ENCODE measurements around the gene PFDN2.
"Not testable (repeated sequence)": the region's sequence is repeated elsewhere in the genome, so short reads cannot be mapped to it uniquely, and the experiment has no call there.

PFDN2 gene

DNA sequence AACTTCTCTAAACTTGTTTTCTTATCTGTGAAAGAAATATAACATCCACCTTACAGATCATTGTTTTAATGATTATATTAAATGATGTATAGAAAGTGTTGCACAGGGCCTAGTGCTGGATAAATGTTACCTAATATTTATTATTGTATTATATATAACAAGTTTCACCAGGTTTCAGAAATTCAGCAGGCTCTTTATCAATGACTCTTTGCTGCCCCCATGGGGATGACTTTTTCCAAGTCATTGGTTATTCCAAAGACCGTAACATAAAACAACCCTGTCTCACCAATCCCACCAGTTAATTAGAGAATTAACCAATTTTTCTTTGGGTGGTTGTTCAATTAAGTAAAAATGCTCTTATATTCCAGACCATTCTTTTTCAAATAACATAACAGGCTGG, 21.9 kb upstream of the PFDN2 start:
- no peak for DNase-seq (ENCODE audit: low read depth, low spot score)

DNA sequence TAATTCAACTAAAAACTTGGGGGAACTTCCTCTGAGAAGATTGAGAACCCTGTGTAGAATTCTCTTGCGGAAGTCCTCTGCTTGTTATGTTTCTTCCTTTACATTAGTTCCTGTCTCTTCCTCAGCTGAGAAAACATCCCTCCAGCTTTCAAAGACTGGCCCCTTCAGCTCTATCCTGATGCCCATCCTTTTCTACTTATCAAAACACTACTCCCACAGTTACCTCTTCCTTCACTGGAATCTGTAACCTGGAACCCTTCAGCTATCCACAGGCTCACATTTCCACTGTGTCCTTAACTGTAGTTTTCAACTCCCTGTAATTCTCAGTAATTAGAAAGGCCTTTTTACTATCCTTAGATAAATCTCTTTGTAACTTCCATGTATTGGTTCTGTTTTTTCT, 20.6 kb upstream of the PFDN2 start:
- no peak for DNase-seq (ENCODE audit: low read depth, low spot score)

DNA sequence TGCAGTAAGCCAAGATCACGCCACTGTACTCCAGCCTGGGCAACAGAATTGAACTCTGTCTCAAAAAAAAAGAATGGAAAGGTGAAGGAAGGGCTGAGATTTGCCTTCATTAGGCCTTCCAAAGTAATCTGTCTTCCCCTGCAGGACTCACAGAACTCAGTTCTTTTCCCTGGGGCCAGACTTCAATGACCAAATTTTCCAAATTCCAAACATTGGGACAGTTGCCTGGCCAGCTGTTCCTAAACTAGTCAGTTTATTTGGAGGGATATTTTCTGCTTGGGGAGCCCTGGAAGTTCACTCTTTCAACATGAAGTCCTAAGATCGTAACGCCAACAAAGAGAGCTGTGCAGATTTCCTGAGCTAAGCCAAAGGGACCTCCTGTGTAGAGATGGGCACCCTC, 20.0 kb upstream of the PFDN2 start:
- DNase-seq (ENCODE audit: low read depth, low spot score): no peak

DNA sequence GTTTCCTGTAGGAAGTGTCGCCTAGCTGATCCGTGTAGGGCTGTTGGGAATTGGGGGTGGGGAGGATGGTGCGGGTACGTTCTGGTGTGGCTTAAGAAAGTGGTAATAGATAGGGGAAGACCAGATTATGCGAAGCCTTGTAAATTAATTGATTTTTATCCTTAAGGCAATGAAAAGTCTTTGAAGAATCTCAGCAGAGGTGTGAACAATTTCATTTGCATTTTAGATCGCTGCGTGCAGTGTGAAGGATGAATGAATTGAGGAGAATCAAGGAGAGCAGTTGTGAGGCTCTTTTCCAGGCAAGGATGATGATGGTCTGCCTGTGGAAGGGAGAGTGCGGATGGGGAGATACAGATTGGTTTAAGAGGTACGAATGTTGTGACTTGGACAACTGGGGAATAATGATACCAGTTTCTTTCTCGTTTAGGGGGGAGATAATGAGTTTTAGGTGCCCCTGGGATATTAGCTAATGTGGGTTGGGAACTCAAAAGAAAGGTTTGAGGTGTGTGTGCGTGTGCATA, 15.4 kb upstream of the PFDN2 start:
- no peak for DNase-seq (ENCODE audit: low read depth, low spot score)

DNA sequence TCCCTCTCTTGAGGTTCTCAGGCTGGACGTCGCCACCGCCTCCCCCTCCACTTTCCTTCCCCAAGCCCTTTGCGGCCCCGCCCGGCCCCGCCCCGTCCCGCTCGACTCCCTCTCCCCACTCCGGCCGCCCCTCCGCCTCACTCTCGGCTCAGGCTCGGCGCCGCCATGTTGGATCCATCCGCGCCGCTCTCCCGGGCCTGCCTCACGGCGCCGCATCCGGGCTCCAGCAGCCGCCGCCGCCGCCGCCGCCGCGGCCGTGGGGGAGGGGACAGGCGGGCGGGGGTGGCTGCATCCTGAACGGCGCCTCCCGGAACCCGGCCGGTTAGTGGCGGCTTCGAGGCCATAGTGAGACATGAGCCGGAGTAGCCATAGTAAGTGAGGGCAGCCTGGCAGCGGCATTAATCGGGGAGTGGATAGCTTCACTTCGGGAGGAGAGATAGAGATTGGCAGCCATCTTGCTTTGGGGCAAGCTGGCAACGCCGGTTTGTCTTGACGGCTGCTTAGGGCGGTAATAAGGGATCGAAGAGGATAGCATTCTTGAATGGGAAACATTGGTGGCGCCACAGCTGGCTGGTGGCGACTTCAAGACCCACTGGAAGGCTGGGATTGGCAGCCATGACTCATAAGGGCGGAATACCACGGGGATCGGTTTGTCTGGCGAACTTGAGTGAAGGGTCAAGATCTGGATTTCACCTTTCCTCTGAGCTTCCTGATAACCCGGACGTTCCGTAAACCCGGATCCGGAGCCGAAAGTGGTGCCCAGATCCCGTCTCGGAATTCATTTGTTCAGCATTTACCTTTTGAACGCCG, 14.8 kb upstream of the PFDN2 start, which contains the start of gene DEDD:
TSS of gene DEDD (minus strand) at position 258 of the 810 bp plus-strand sequence. CDS start 8,205 bp downstream, outside the sequence.
- peak; percentile 90 for DNase-seq (ENCODE audit: low read depth, low spot score)

DNA sequence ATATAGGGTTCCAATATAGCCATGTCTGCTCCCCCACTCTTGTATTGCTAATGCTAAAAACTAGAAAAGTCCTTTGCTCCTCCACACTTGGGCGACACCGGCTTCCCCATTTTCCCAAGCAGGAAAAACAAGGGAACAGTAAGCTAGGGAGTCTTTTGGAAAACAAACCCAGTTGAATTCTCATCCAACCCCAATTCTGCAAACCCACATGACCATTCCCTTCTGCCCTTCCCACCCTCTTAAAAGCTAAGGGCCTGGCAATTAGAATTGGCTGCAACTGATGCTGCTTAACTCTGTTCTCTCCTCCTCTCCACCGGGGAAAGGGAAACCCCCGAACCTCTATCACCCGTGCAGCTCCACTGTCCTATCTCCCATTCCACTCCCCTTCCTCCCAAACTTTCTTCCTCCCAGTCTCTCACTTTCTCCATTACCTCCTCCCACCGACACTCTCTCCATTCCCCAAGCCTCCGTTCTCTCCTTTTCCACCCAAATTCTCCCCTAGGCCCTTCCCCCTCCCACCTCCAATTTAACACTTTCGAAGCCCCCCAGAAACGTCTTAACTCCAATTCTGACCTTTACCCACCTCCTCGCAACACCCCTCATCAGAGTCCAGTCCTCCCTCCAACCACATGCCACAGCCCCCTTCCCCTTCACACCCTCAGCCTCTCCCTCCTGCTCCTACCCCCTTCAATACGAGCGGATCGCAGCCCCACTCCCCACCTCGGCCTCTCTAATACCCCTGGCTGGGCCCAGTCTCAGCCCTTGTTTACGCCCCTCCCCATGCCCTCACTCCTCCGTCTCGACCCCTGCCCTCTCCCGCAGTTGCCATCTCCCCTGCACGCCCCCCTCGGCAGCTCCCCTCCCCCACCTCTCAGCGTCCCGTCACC, 13.9 kb upstream of the PFDN2 start:
- DNase-seq (ENCODE audit: low read depth, low spot score): no peak

DNA sequence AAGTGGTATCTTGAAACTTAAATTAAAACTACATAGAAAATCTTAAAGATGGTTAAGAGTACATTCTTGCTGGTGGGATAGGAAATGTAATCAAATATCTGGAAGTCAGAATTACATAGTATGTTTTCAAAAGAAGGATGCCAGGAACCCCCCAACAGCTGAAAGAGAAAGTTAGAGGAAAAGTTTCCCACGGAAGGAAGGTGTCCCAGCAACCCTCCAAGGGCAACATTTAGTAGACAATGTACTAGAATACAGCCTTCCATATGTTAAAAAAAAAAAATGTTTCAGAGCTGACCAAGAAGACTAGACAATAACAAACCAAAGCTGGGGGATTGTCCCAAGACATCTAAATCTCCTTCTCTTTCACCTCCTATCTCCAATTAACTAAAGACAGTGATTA, 12.4 kb upstream of the PFDN2 start:
- no peak for DNase-seq (ENCODE audit: low read depth, low spot score)

DNA sequence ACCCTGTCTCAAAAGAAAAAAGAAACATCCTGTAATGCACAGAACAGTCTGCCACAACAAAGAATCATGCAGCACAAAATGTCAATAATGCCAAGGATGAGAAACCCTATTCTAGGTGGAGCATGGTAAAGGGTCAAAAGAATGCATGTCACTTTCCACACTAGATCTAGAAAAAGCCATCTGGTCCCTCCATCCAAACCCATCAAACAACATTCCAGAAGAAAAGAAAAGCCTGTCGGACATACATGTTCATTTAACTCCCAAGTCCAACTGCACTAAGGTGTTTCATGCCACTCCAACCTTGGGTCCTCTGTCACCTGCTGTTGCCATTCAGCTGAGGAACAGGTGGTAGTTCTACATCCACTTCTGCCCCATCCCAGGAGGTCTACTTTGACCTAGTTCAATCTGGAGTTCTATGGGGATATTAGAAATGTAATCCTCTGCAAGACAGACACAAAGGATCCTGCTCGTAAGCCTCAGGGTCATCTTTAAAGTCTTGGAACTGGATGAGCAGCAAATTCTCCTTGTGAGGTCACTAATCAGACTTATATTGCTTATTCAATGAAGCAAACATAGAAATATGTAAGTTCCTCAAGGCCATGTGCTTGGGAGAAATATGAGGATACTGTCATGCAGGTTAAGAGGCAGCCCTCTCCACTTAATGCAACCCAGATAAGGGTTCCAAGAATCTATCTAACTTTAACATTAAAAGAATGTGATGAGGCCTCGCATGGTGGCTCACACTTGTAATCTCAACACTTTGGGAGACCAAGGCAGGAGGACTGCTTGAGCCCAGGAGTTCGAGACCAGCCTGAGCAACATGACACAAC, 11.0 kb upstream of the PFDN2 start:
- DNase-seq (ENCODE audit: low read depth, low spot score): no peak

DNA sequence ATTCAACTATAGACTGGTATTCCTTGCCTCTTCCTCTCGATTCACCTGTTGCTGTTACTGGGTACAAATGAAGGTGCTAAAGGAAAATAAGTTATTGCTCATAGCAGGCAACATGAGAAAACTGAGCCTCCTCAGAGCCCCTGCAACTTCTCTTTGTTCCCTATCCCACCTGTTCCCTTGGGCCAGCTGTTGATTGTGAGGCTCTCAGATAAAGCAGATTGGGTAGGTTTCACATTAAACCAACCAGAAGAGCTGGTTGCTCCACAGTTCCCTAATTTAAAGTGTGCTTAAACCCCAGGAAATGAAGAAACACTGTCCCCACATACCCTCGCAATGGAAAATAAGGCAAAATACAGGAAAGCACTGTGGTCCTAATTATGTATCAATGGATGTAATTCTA, 9.8 kb upstream of the PFDN2 start:
- no peak for DNase-seq (ENCODE audit: low read depth, low spot score)

DNA sequence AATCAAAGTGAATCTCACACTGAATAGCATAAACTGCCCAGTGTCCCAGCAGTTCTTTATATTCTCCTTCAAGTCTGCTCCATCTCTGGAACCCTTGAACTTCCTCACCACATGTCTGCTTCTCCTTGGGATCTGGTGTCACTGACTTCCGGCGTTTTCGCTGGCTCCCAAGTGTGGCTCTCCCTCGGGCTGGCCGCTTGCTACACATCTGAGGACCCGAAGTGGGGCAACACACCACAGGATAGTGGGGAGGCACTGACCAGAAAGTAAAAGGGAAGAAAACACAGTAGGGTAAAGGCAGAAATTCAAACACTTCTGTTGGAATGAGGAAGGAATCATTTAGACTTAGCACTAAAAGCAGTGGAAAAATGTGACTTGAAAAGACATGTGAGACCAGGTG, 5.1 kb upstream of the PFDN2 start:
- no peak for DNase-seq (ENCODE audit: low read depth, low spot score)

DNA sequence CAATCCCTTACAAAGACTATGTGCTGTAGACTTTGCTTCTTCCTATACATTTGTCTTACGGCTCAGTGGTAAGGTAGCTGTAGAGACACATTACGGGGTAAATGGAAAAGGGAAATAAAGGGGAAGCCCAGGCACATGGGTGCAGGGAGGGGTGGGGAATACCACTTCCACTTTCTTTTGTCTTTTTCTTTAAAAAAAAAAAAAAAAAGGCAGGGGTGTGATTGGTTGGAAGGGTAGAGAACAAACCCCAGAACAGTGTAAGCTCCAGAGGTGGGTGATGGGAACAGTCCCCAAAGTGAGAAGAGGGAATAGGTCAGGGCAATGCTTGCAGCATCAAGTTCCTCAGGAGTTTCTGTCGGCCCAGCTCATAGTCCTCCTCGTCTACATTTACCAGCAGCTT, 4.0 kb upstream of the PFDN2 start:
- DNase-seq (ENCODE audit: low read depth, low spot score): no peak

DNA sequence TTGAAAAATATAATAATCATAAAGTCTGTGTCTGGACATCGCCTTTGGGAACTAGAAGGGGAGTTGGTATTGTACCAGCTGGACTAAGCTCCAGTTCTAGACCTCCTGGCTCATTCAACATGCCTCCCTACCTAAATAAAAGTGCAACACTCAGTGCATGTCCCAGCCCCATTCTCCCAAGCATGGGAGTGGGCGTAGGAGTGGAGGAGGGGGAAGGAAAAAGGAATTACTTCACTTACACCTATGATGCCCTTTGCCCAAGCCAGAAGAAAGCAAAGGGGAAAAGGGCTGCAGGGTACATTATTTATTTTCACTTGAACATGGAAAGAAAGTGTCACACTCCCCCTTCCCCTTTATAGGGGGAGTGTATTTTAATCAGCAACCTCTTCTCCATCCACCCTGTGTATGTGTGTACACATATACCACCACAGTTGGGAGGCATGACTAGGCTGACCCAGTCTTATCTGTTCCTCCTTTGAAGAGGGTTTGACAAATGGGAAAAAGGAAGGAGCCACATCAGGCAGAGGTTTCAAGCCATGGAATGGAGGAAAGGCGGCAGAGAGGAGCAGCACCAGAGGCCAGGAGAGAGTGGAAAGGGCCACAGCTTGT, 3.3 kb upstream of the PFDN2 start:
- no peak for DNase-seq (ENCODE audit: low read depth, low spot score)

DNA sequence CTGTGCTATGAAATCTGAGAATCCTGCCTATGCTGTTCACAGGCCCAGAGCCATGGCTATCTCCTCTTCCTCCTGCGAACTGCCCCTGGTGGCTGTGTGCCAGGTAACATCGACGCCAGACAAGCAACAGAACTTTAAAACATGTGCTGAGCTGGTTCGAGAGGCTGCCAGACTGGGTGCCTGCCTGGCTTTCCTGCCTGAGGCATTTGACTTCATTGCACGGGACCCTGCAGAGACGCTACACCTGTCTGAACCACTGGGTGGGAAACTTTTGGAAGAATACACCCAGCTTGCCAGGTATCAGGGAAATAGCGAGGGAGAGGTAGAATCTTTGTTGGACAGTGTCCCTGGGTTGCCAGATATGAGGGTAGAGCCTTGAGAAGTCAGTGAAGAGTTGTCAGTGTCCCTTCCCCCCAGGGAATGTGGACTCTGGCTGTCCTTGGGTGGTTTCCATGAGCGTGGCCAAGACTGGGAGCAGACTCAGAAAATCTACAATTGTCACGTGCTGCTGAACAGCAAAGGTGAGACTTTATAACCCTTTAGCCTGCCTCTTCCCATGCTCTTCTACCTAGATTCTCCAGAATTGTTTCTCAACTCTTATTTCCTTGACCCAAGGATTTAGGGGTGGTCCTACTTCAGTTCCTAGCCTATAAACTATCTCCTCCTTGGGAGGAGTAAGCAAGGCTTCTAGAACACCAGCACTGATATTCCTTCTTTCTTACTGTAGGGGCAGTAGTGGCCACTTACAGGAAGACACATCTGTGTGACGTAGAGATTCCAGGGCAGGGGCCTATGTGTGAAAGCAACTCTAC, 1.5 kb upstream of the PFDN2 start:
- no peak for DNase-seq (ENCODE audit: low read depth, low spot score)

DNA sequence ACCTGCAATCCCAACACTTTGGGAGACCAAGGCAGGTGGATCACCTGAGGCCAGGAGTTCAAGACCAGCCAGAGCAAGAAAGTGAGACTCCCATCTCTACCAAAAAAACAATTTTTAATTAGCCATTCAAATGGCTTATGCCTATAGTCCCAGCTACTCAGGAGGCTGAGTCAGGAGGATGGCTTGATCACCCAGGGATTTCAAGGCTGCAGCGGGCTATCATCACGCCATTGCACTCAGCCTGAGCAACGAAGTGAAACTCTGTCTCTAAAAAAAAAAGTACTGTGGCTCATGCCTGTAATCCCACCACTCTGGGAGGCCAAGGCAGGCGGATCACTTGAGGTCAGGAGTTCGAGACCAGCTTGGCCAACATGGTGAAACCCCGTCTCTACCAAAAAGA, 1.9 kb downstream of the PFDN2 start:
- not testable (repeated sequence) for DNase-seq (ENCODE audit: low read depth, low spot score)

DNA sequence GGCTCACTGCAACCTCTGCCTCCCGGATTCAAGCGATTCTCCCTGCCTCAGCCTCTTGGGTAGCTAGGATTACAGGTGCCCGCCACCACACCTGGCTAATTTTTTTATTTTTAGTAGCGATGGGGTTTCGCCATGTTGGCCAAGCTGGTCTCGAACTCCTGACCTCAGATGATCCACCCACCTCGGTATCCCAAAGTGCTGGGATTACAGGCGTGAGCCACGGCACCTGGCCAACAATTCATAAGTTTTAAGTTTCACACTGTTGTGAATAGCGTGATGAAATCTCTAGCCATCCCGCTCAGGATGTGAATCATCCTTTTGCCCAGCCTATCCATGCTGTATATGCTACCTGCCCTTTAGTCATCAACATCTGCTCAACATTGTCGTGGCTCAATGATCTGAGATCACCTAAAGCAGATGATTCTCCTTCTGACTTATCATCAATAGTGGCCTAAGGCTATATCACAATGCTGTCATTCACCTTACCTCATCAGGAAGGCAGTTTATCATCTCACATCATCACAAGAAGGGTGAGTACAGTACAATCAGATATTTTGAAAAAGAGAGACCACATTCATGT, 2.6 kb downstream of the PFDN2 start:
- no peak for DNase-seq (ENCODE audit: low read depth, low spot score)

DNA sequence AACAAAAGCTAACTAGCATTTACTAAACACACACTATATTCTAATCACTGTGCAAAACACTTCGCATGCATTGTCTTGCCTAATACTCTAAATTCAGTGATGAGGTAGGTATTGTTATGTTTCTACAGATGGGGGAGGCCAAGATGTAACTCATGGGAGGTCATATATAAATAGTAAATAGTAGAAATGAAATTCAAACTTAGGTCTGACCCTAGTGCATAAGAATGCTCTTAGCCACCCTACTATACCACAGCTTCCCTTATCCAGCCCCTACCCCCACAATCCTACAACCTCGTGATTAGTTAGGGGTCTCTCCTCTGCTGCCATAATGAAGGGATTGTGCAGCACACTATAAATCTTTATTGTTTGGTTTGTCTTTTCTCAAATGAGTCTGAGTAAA, 3.3 kb downstream of the PFDN2 start:
- no peak for DNase-seq (ENCODE audit: low read depth, low spot score)

DNA sequence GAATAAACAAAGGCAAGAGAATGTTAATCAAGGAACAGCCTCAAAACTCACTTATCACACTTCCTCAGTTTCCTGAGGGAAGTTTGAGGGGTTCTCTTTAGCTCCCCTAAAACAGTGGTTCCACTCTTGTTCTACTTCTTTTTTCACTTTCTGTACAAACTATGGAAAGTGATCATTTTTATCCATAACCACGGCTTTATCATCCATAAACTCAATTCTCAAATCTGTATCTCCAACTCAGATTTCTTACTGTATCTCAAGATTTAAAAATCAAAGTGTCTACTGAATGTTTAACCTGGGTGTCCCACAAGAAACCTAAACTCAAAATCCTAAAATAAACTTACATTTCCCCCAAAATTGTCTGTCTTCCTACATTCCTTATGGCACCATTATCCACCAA, 3.9 kb downstream of the PFDN2 start:
- DNase-seq (ENCODE audit: low read depth, low spot score): no peak

DNA sequence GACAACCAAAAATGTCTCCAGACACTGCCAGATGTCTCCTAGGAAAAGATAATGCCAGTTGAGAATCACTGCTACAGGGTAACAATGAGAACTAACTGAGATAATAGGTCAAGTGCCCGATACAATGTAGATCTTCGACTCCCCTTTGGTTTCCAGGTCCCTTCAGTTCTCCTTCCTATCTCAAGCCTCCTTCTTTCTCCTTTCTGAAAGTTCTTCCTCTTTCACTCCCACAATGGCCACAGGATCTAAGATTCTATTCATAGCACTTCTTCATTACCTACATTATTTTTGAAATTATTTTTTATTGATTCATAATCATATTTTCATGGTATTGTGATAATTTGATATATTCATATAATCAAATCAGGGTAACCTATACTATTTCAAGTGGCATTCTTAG, 6.3 kb downstream of the PFDN2 start:
- DNase-seq (ENCODE audit: low read depth, low spot score): no peak

DNA sequence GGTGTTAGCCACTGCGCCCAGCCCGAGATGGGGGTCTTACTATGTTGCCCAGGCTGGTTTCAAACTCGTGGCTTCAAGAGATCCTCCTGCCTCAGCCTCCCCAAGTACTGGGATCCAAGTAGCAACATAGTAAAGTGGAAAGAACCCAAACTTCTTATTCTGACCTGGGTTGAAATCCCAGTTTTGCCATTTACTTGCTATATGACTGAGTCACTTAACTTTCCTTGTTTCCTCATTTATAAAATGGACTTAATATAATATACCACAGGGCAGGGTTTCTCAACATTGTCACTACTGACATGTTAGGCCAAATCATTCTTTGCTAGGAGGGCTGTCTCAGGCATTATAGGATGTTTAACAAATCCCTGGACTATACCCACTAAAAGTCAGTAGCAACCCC, 6.7 kb downstream of the PFDN2 start:
- DNase-seq (ENCODE audit: low read depth, low spot score): no peak

DNA sequence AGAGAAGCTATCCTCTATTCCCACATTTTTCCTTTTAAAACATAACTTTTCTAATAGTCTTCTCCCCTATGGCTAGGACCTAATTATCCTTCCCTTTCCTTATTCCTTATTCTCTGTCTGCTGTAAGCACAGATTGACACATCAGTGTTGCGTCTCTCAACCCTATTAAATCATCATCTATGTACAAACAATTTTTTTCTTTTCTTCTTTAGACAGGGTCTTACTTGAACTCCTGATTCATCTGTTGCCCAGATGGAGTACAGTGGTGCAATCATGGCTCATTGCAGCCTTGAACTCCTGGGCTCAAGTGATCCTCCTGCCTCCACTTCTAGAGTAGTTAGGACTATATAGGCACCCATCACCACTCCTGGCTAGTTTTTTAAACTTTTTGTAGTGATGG, 11.4 kb downstream of the PFDN2 start:
- DNase-seq (ENCODE audit: low read depth, low spot score): no peak
